Liver (tissue), 9 donors: ENCODE data around the gene TMEM212. TPM values are rescaled to one million over a fixed set of nuclear protein-coding genes. Genes with fewer than 3 reads are reported as not detected.

Source experiments
- DNase-seq: peaks from one replicate; pipeline ENCODE4 v3.0.0-alpha.2; 2017; ENCODE audit warnings: low spot score
- H3K27ac ChIP-seq, 2 donors: one replicate each; pipeline ENCODE4 v1.7.0; 2013; ENCODE audit warnings: inconsistent platforms in 2 of 2, low read length in 2 of 2, control low read depth in 1 of 2, low read depth in 1 of 2, mild to moderate bottlenecking in 1 of 2
- H3K27me3 ChIP-seq, 4 donors: one replicate each; pipeline versions ENCODE4 v1.6.1 to v1.7.0; 2013; ENCODE audit warnings: low read length in 3 of 4, inconsistent platforms in 1 of 4, mild to moderate bottlenecking in 1 of 4, moderate library complexity in 1 of 4; ENCODE audit not compliant: control insufficient read depth in 4 of 4, insufficient read depth in 4 of 4
- H3K36me3 ChIP-seq, 4 donors: one replicate each; pipeline versions ENCODE4 v1.6.1 to v1.7.0; 2013; ENCODE audit warnings: low read length in 3 of 4, mild to moderate bottlenecking in 3 of 4, low read depth in 1 of 4, moderate library complexity in 1 of 4; ENCODE audit not compliant: control insufficient read depth in 4 of 4, insufficient read depth in 3 of 4
- H3K4me1 ChIP-seq, 4 donors: one replicate each; pipeline versions ENCODE4 v1.6.1 to v1.7.0; 2013; ENCODE audit warnings: low read length in 3 of 4, mild to moderate bottlenecking in 3 of 4, moderate library complexity in 1 of 4; ENCODE audit not compliant: control insufficient read depth in 4 of 4, insufficient read depth in 4 of 4
- H3K4me3 ChIP-seq, 3 donors: one replicate each; pipeline versions ENCODE4 v1.6.1 to v1.7.0; 2013; ENCODE audit warnings: low read length in 3 of 3, control low read depth in 1 of 3, low read depth in 1 of 3, mild to moderate bottlenecking in 1 of 3
- H3K9ac ChIP-seq, 2 donors: one replicate each; pipeline ENCODE4 v1.7.0; 2013; ENCODE audit warnings: low read length in 2 of 2, mild to moderate bottlenecking in 2 of 2, moderate library complexity in 2 of 2, control low read depth in 1 of 2, low read depth in 1 of 2
- H3K9me3 ChIP-seq, 4 donors: one replicate each; pipeline versions ENCODE4 v1.6.1 to v1.7.0; 2013; ENCODE audit warnings: low read length in 3 of 4; ENCODE audit not compliant: control insufficient read depth in 4 of 4
- EGR1 ChIP-seq, 2 donors: IDR thresholded peaks; 2 replicates each; pipeline ENCODE4 v1.6.1; 2016 to 2018; ENCODE audit warnings: antibody characterized with exemption in 2 of 2, low read depth in 2 of 2
- FOXA1 ChIP-seq: IDR thresholded peaks from 2 replicates; pipeline ENCODE4 v1.6.1; 2016; ENCODE audit warnings: antibody characterized with exemption
- FOXA2 ChIP-seq: IDR thresholded peaks from 2 replicates; pipeline ENCODE4 v1.6.1; 2016; ENCODE audit warnings: antibody characterized with exemption
- GABPA ChIP-seq, 2 donors: IDR thresholded peaks in 1 of 2; conservative IDR thresholded peaks in 1 of 2; 2 replicates each; pipeline ENCODE4 v1.6.1; 2016; ENCODE audit warnings: antibody characterized with exemption in 2 of 2, mild to moderate bottlenecking in 1 of 2, moderate library complexity in 1 of 2
- HNF4A ChIP-seq, 2 donors: conservative IDR thresholded peaks; 2 replicates each; pipeline ENCODE4 v1.6.1; 2016; ENCODE audit warnings: antibody characterized with exemption in 2 of 2, mild to moderate bottlenecking in 2 of 2
- HNF4G ChIP-seq: IDR thresholded peaks from 2 replicates; pipeline ENCODE4 v1.6.1; 2016; ENCODE audit warnings: antibody characterized with exemption
- JUND ChIP-seq, 2 donors: IDR thresholded peaks; 2 replicates each; pipeline ENCODE4 v1.6.1; 2016; ENCODE audit warnings: antibody characterized with exemption in 2 of 2
- NR2F2 ChIP-seq: IDR thresholded peaks from 2 replicates; pipeline ENCODE4 v1.6.1; 2016; ENCODE audit warnings: antibody characterized with exemption
- RAD21 ChIP-seq, 2 donors: IDR thresholded peaks; 2 replicates each; pipeline ENCODE4 v1.6.1; 2016; ENCODE audit warnings: antibody characterized with exemption in 2 of 2, mild to moderate bottlenecking in 2 of 2
- RXRA ChIP-seq, 2 donors: IDR thresholded peaks; 2 replicates each; pipeline ENCODE4 v1.6.1; 2017 to 2018; ENCODE audit warnings: antibody characterized with exemption in 2 of 2, mild to moderate bottlenecking in 1 of 2
- SP1 ChIP-seq: IDR thresholded peaks from 2 replicates; pipeline ENCODE4 v1.6.1; 2018; ENCODE audit warnings: antibody characterized with exemption, mild to moderate bottlenecking
- TAF1 ChIP-seq: conservative IDR thresholded peaks from 2 replicates; pipeline ENCODE4 v1.6.1; 2016; ENCODE audit warnings: antibody characterized with exemption, mild to moderate bottlenecking
- YY1 ChIP-seq: IDR thresholded peaks from 2 replicates; pipeline ENCODE4 v1.6.1; 2016; ENCODE audit warnings: antibody characterized with exemption, mild to moderate bottlenecking
- WGBS: extraction: QIAGEN DNeasy Blood & Tissue Kit; methylation state at CpG from one replicate; pipeline ENCODE4 v1.1.7; 2013; 5-methylcytosine and 5-hydroxymethylcytosine counted together
- polyA plus RNA-seq, 2 donors: library from polyadenylated mRNA; stranded (reverse) in 1 of 2; unstranded in 1 of 2; fragments of 200-250 nt in 1 of 2; fragments of >200 nt in 1 of 2; fragmentation: Nextera tagmentation in 1 of 2; extraction: Ambion mirVana in 1 of 2; gene quantifications; one replicate each; pipeline versions ENCODE4 v1.2.1 to v1.2.3, GENCODE V29; 2013 to 2015
- total RNA-seq, 2 donors: library from RNA; depleted of rRNA; stranded (reverse); fragments of >200 nt; gene quantifications; one replicate each; pipeline ENCODE4 v1.2.3, GENCODE V29; 2014
- TF ChIP-seq, protein P1 (sequence below): IDR thresholded peaks from 2 replicates; pipeline ENCODE4 v1.6.1; 2016; ENCODE audit warnings: antibody characterized with exemption
- TF ChIP-seq, protein P2 (sequence below): IDR thresholded peaks from 2 replicates; pipeline ENCODE4 v1.6.1; 2016; ENCODE audit warnings: antibody characterized with exemption
- TF ChIP-seq, protein P3 (sequence below): fragments of 150-350 bp; IDR thresholded peaks from 2 replicates; pipeline ENCODE4 v1.5.1; 2017; ENCODE audit warnings: improper control_type of control experiment, low read depth, low read length; ENCODE audit not compliant: missing input control
- TF ChIP-seq, protein P4 (sequence below): IDR thresholded peaks from 2 replicates; pipeline ENCODE4 v1.6.1; 2016; ENCODE audit warnings: antibody characterized with exemption, mild to moderate bottlenecking
- TF ChIP-seq, protein P5 (sequence below): IDR thresholded peaks from 2 replicates; pipeline ENCODE4 v1.6.1; 2016; ENCODE audit warnings: antibody characterized with exemption
- donor health status: healthy.
- donor health status: healthy.
- donor health status: healthy.
- donor health status: healthy.
- donor health status: healthy.

The TMEM212 gene
- total and polyA plus RNA-seq, 4 donors: not detected

DNA sequence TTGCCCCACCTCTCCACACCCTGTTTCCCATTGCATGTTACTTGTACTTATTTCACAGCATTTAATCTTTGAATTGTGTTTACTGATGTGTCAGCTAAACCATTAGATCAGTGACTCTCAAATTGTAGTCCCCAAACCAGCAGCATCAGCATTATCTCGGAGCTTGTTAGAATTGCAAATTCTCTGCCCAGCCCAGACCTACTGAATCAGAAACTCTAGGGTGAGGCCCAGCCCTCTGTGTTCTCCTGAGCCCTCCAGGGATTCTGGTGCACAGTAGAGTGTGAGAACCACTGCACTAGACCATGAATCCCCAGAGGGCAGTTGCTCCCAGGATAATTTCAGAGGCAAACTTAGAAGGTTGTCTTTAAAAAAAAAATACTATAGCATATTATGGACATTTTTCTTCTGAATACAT is 45.9 kb upstream of the TMEM212 start:
- DNase-seq: no peak
- no peak for TF ChIP-seq NR2F2
- TF ChIP-seq JUND (IDR thresholded peaks at IDR 0.05): no peak
- no peak for TF ChIP-seq SP1
- no peak for TF ChIP-seq FOXA2
- TF ChIP-seq, protein P1, sequence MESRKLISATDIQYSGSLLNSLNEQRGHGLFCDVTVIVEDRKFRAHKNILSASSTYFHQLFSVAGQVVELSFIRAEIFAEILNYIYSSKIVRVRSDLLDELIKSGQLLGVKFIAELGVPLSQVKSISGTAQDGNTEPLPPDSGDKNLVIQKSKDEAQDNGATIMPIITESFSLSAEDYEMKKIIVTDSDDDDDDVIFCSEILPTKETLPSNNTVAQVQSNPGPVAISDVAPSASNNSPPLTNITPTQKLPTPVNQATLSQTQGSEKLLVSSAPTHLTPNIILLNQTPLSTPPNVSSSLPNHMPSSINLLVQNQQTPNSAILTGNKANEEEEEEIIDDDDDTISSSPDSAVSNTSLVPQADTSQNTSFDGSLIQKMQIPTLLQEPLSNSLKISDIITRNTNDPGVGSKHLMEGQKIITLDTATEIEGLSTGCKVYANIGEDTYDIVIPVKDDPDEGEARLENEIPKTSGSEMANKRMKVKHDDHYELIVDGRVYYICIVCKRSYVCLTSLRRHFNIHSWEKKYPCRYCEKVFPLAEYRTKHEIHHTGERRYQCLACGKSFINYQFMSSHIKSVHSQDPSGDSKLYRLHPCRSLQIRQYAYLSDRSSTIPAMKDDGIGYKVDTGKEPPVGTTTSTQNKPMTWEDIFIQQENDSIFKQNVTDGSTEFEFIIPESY: no peak
- no peak for TF ChIP-seq RXRA (IDR thresholded peaks at IDR 0.05)
- no peak for TF ChIP-seq HNF4G
- TF ChIP-seq, protein P2, sequence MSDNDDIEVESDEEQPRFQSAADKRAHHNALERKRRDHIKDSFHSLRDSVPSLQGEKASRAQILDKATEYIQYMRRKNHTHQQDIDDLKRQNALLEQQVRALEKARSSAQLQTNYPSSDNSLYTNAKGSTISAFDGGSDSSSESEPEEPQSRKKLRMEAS: no peak
- TF ChIP-seq, protein P3, sequence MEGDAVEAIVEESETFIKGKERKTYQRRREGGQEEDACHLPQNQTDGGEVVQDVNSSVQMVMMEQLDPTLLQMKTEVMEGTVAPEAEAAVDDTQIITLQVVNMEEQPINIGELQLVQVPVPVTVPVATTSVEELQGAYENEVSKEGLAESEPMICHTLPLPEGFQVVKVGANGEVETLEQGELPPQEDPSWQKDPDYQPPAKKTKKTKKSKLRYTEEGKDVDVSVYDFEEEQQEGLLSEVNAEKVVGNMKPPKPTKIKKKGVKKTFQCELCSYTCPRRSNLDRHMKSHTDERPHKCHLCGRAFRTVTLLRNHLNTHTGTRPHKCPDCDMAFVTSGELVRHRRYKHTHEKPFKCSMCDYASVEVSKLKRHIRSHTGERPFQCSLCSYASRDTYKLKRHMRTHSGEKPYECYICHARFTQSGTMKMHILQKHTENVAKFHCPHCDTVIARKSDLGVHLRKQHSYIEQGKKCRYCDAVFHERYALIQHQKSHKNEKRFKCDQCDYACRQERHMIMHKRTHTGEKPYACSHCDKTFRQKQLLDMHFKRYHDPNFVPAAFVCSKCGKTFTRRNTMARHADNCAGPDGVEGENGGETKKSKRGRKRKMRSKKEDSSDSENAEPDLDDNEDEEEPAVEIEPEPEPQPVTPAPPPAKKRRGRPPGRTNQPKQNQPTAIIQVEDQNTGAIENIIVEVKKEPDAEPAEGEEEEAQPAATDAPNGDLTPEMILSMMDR: no peak
- TF ChIP-seq, protein P4, sequence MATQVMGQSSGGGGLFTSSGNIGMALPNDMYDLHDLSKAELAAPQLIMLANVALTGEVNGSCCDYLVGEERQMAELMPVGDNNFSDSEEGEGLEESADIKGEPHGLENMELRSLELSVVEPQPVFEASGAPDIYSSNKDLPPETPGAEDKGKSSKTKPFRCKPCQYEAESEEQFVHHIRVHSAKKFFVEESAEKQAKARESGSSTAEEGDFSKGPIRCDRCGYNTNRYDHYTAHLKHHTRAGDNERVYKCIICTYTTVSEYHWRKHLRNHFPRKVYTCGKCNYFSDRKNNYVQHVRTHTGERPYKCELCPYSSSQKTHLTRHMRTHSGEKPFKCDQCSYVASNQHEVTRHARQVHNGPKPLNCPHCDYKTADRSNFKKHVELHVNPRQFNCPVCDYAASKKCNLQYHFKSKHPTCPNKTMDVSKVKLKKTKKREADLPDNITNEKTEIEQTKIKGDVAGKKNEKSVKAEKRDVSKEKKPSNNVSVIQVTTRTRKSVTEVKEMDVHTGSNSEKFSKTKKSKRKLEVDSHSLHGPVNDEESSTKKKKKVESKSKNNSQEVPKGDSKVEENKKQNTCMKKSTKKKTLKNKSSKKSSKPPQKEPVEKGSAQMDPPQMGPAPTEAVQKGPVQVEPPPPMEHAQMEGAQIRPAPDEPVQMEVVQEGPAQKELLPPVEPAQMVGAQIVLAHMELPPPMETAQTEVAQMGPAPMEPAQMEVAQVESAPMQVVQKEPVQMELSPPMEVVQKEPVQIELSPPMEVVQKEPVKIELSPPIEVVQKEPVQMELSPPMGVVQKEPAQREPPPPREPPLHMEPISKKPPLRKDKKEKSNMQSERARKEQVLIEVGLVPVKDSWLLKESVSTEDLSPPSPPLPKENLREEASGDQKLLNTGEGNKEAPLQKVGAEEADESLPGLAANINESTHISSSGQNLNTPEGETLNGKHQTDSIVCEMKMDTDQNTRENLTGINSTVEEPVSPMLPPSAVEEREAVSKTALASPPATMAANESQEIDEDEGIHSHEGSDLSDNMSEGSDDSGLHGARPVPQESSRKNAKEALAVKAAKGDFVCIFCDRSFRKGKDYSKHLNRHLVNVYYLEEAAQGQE: no peak
- TF ChIP-seq RAD21 (IDR thresholded peaks at IDR 0.05): no peak
- Histone ChIP-seq H3K9me3 (no peaks in the 10 kb centered on the region), H3K9ac (no peak overlapping the region), H3K27me3 (no peaks in the 10 kb centered on the region), H3K36me3 (no peaks in the 10 kb centered on the region), H3K4me3 (no peak overlapping the region), H3K4me1 (peaks cover 0 to 3% (median 1%) of the 10 kb centered on the region in 4 donors), H3K27ac (no peak overlapping the region)
- WGBS: 70% methylated on average over 1 of the region's 1 CpG

DNA sequence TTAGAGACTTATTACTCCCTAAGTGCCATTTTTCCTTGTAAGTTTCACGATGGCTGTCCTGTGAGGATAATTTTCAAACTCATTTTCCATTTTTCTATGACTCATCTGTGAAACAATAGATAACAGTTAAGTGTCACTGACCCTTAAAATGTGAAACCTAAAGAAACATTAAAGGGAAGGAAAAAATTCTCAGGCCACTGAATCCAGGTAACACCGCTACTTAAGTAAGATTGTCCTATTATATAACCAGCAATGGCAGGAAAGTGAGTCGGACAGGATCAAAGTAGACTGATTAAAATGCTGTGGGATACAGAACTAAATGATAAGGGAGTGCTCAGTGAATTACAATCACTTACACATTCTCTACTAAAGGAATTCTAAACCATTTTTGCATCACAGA is 45.3 kb upstream of the TMEM212 start:
- DNase-seq: no peak
- Histone ChIP-seq H3K27ac (no peak overlapping the region), H3K9ac (no peak overlapping the region), H3K27me3 (no peaks in the 10 kb centered on the region), H3K4me1 (peaks cover 0 to 6% (median 3%) of the 10 kb centered on the region in 4 donors), H3K9me3 (no peaks in the 10 kb centered on the region), H3K36me3 (no peaks in the 10 kb centered on the region), H3K4me3 (no peak overlapping the region)
- WGBS: 85% methylated on average over 3 of the region's 3 CpGs
- TF ChIP-seq RAD21 (IDR thresholded peaks at IDR 0.05): no peak
- no peak for TF ChIP-seq TAF1
- TF ChIP-seq, protein P4: no peak
- TF ChIP-seq HNF4G: no peak
- TF ChIP-seq FOXA1: no peak
- TF ChIP-seq EGR1 (IDR thresholded peaks at IDR 0.05; ENCODE audit: low read depth in 2 of 2): no peak
- TF ChIP-seq SP1: no peak
- no peak for TF ChIP-seq GABPA (IDR thresholded peaks at IDR 0.05 in 1 of 2, conservative IDR thresholded peaks at IDR 0.05 in 1 of 2)
- TF ChIP-seq YY1: no peak
- TF ChIP-seq, protein P3: no peak
- TF ChIP-seq, protein P5, sequence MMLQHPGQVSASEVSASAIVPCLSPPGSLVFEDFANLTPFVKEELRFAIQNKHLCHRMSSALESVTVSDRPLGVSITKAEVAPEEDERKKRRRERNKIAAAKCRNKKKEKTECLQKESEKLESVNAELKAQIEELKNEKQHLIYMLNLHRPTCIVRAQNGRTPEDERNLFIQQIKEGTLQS: no peak
- no peak for TF ChIP-seq JUND (IDR thresholded peaks at IDR 0.05)
- TF ChIP-seq RXRA (IDR thresholded peaks at IDR 0.05): no peak
- no peak for TF ChIP-seq HNF4A (conservative IDR thresholded peaks at IDR 0.05)
- TF ChIP-seq, protein P2: no peak
